IPS-NIHi11 (cell line): ENCODE results near the gene RNF227.

Source experiments
- DNase-seq: peaks from one replicate; pipeline ENCODE4 v3.0.0; 2012; ENCODE audit warnings: mixed read lengths, low spot score

Gene RNF227

DNA sequence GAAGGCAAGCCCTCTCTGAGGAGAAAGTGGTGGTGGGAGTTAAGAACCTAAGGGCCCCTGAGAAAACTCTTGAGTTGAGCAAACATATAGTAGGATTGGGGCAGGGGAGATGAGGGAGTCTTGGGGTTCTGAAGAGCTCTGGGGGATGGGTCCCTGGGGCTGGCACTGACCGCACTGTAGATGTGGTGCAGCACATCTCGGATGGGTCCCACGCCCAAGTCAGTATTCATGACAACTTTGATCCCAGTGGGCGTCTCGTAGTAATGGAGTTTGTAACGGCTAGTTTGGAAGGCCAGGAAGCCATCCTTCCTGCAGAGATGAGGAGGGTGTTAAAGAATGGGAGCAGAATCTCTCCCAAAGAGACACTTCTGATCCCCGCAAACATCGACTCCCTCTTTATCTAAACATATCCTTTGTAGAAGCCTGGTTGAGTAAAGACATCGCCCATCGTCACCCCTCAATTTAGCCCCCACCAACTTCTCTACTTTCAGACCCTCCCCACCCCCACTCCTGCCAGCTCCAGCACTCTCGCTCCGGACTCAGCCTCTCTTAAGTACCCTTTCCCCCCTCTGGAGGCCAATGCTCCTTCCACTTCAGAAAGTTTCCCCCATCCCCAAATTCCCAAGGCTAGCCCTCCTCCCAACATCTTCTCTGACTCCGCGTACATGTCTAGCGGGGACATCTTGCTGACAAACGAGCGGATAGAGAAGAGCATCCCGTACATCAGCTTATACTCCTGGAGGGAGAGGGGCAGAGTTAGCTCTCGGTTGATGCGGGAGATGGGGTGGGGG, 14.9 kb upstream of the RNF227 start:
- no peak for DNase-seq

DNA sequence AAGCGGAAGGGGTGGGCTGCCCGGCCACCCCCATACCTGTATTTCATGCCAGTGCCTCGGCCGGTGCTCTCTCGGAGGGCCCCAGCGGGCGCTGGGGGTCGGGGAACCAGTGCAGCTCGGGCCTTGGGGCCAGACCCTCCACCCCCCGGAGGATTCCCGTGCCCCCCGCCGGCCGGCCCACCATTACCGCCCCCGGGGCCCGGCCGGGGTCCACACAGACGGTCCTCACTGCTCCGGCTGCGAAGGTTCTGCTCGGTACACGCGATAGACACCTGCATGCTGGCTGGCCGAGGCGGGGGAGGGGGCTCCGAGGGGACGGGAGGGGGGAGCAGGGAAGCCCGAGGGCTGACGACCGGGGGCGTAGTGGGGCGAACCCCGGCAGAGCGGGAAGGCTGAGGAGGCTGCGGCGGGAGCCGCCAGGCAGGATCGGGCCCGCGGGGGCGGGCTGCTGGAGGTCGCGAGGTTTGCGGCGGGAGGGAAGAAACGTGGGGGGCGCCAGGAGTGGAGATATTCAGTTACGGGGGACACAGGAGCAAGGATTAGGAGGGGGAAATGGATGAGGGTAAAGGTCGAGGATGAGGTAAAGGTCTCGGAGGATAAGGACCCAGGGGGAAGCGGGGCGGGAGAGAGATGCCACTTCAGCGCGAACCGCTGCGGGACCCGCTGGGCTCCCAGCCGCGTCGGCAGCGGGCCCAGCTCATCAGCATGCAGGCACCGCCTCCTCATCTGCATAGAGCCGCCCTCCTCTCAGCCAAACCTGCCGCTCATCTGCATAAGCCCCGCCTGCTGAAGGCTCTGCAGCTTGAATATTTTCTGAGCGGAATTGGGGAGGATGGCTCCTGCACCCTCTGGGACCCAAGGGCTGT, 13.3 kb upstream of the RNF227 start, which contains the start of gene KCNAB3:
TSS of gene KCNAB3 (minus strand) at position 699 of the 866 bp plus-strand sequence. CDS start at position 278, 421 bp downstream.
- peak; percentile 91 for DNase-seq

DNA sequence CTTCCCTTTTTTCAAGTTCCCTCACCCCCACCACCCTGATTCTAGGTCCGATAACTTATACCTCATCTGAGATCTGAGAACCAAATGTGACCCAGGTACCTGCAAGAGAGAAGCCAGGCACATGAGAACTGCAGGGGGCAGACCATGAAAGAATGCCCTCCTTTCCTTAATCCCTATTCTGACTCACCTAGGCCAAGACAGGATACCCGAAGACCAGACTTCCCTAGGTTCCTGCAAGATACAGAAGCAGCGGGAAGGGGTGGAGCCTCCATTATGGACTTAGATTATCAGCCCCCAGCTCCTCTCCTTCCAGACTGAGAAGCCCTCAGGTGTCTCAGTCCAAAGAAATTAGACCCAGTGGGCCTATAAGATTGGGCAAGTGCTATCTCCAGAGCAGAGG, 11.5 kb upstream of the RNF227 start:
- DNase-seq, result no peak

DNA sequence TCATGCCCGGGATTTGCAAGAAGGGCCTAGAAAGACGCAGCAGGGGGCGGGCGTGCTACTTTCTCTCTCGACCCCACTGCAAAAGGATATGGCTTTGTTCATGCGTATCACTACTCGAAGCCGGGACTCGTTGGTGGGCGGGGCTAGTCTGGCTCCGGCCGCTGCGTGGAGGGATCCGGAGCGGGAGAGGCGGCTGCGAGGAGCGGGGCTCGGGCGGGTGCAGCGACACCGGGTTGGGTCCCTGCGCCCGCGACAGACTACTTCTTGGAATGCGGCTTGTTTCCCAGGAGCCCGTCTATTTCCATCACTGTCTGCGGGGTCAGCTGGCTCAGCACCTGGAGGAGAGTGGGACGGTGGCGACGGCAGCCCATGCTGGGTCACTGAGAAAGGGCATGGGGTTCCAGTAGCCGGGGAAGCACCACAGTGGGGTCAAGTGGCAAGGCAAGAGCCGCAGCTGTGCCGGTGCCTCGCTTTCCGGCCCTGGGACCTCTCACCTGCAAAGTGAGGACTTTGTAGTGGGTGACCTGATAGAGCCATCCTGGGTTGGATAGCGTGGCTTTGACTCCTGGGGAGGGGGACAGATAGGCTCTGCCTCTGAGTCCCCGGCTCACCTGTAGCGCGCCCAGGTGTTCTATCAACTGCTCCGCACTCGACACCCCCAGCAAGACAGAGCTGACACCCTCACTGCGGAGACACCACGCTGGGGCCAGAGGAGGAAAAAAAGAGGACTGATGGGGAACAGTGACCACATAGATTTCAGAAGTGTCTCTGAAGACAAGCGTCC, 6.9 kb upstream of the RNF227 start:
- DNase-seq, result peak; percentile 88

DNA sequence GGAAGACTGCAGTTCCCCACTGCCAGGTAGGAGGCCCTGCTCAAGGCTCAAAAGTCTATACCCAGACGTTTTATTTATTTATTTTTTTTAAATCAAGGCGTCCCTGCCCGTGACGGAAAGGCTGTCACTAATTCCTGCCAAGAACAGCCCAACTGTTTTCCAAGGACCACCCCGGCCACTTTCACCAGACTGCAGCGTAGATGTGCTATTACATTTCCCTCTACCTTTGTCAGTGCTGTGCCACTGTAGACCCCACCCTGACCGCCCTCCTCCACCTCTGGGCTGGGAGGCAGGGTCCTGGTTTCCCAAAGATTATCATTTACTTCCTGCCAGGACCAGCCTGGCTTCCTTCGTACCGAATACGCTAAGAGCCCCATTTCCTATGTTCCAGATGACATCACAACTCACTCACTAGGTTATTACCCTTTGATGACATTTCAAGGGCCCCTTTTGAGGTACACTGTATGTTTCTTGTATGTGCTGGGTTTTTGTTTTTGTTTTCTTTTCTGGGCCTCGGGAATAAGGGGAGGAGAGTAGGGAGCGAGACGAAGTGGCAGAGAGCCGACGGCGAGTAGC, 6.3 kb upstream of the RNF227 start:
- no peak for DNase-seq

DNA sequence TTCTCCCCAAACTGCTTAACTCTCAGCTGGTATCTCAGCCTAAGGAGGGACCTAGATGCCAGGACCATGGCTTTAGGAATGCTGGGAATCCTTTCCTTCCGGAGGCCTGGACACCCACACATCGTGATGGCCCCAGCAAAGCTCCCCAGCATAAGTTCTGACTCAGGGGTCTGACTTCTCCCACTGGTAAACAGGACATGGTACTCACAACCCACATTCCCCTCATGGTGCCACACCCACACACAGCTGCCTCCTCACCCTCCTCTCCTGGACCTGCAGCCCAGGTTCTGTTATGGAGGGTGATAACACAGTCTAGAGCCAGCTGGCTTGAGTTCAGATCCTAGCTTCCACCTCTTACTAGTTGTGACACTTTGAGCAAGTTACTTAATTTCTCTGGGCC, 719 bp upstream of the RNF227 start:
- no peak for DNase-seq

DNA sequence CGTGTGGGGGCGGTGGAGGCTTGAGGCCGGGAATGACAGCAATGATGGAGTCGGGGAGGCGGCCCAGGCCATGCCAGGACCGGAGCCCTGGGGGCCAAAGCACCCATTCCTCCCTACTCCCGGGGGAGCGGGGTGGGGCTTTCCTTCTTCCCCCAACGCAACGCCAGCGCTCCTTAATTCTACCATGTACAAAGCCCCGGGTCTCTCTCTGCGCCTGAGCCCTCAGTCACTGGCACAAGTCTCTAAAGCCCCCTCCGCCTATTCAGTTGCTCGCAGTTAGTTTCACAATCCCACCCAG, 245 bp upstream of the RNF227 start:
- no peak for DNase-seq

DNA sequence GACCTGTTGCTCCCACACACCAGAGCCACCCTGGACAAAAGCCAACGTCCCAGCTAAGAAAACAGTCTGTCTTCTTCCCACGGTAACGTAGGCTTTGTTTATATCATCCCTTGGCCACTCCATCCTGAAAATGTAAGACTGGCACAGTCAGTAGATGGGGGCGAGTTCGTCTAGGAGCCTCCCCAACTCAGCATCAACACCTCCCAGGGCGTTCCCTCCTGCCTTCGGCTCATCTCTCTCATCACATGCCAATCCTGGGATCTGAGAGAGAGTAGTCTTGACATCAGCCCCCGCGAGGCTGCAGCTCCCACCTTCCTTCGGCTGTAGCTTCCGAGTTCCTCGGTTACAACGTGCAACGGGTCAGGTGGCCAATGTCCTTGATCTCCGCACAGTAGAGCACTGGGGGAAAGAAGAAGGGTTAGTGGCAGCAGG, 894 bp downstream of the RNF227 start:
- no peak for DNase-seq

DNA sequence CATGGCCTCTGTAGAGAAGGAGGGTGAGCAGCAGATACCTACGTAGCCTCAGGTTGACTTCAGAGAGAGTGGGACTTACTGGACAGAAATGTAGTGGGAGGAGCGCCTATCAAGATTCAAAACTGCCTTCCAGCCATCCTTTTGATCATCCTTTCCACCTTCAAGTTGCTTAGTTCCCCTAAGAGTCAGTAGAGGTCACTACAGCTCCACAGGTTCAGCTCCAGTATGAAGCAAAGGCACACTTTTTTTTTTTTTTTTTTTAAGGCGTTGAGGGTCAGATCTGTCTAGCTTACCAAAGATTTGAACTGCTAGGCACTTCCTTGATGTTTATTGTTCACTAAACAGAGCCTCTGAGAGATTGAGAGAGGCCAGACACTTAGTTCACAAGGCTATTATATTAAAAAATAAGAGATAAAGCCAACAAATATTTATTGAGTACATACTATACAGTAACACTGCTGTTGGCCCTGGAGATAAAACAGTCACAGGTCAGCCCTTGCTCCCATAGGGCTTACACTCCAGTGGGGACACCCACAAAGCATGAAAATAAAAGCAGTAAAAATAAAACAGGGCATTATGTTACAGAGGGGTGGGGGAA, 3.1 kb downstream of the RNF227 start:
- peak; percentile 61 for DNase-seq

DNA sequence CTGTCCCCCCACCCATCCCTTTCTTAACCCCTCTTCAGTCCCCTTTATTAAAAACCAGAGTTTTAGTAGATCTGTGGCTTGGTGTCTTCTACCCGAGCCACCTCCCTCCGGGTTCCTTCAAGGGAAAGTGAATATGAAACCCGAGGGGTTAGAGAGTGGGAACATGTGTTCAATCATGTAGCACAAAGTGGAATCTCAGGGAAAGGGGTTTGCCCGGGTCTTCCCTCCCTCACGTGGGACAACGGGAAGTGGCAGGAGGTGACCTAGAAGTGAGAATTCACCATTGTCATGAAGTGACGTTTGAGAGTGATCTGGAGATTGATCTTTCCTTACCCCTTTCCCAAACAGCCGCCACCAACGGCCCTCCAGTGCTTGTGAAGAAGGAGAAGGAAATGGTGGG, 5.0 kb downstream of the RNF227 start:
- DNase-seq, result no peak

DNA sequence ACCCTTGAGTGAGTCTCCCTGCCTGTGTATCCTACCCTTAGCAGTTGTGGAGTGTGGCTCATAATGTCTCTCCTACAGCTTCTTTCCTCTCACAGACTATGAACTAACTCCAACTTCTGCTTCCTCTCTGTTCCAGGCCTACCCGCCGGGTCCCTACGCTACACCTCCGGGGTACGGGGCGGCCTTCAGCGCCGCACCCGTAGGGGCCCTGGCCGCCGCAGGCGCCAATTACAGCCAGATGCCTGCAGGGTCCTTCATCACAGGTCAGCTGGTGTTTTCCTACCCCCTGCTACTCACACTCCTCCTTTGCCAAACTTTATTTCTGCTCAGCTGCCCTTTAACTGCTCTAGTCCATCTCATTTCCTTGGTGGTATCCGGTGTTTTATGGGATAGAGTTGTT, 5.4 kb downstream of the RNF227 start:
- DNase-seq, result no peak

DNA sequence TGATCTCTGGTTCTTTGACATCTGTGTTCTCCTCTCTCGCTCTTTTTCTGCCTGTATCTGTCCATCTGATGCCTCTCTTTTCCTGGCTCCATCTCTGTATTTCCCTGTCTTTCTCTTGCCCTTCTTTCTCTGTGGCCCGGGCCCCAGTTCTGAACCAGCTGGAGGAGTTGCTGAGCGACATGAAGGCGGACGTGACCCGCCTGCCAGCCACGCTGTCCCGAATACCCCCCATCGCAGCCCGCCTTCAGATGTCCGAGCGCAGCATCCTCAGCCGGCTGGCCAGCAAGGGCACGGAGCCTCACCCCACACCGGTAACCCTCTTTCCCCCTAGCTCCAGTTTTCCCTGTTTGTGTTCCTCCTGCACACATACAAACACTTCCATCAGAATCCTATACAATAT, 5.8 kb downstream of the RNF227 start:
- DNase-seq, result no peak

DNA sequence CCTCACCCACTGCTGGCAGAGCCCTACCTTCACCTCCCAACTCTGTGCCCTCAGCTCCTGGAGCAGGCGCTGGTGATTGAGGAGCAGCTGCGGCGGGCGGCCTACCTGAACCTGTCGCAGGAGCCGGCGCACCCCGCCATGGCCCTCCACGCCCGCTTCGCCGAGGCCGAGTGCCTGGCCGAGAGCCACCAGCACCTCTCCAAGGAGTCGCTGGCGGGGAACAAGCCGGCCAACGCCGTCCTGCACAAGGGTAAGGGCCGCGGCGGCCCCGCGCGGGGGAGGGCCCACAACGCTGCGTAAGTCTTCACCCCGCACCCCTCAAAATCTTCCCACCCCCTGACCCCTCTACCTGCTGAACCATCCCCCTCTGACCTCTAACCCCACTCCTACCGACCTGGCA, 7.0 kb downstream of the RNF227 start:
- DNase-seq, result no peak

DNA sequence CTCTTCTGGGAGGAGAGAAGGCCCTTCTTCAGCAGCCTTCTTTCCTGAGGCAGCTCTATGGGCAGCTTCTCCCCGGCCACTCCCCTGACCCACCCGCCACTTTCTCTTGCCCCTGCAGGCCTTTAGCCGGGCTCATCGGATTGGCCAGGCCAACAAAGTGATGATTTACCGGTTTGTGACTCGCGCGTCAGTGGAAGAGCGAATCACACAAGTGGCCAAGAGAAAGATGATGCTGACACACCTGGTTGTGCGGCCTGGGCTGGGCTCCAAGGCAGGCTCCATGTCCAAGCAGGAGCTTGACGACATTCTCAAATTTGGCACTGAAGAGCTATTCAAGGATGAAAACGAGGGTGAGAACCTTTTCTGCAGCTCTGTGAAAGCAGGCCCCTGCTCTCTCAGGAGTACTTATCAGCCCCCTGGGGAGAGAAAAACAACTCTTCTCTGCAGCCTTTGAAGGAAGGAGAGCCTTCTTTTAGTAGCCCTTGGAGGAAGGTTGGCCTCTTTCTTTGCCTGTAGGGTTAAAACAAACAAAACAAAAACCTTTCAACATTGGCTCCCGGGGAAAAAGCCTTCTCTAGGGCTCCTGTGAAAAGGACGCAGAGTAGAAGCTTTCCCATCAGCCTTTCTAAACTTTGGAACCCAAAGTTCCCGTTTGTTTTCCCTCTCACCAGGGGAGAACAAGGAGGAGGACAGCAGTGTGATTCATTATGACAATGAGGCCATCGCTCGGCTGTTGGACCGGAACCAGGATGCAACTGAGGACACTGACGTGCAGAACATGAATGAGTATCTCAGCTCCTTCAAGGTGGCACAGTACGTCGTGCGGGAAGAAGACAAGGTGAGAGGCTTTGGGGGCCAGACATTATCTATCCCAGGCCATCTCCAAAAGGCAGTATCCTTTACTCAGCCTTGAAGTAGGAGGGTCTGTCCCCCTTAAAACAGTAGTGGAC, 12.7 kb downstream of the RNF227 start:
- no peak for DNase-seq

DNA sequence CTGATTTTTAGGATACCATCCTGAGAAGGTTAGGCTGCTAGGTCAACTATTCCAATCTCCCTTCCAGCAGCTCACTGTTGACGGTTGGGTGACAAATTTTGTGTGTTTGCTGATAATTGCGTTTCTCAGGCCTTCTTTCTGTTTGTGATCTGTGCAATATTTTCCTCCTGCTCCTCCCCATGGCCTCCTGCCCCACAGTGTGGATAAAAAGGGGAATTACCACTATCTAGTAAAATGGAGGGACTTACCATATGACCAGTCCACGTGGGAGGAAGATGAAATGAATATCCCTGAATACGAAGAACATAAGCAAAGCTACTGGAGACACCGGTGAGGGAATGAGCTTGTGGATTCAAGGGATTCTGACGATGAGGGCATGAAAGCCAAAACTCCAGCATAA, 18.3 kb downstream of the RNF227 start:
- DNase-seq, result no peak

DNA sequence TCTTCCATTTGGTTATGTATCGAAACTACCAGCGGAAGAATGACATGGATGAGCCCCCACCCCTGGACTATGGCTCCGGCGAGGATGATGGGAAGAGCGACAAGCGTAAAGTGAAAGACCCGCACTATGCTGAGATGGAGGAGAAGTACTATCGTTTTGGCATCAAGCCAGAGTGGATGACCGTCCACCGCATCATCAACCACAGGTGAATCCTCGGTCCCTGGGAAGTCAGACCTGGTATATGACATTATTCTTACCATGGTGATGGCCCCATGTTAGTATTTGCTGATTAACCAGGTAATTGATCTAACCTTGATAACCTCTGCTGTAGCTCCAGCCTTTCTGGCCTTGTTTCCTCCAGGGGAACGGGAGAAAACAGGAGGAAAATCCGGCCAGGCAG, 19.0 kb downstream of the RNF227 start:
- no peak for DNase-seq

DNA sequence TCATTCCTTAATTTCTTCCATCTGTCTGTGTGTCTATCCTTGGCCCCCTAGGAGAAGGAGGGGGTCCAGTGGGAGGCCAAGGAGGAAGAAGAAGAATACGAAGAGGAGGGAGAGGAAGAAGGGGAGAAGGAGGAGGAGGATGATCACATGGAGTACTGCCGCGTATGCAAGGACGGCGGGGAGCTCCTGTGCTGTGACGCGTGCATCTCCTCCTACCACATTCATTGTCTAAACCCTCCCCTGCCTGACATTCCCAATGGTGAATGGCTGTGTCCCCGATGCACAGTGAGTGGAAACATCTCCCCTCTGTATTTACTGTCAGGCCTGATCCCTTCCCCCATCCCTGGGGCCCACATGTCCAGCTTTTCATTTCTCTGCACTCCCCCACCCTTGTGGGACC, 21.2 kb downstream of the RNF227 start:
- no peak for DNase-seq

DNA sequence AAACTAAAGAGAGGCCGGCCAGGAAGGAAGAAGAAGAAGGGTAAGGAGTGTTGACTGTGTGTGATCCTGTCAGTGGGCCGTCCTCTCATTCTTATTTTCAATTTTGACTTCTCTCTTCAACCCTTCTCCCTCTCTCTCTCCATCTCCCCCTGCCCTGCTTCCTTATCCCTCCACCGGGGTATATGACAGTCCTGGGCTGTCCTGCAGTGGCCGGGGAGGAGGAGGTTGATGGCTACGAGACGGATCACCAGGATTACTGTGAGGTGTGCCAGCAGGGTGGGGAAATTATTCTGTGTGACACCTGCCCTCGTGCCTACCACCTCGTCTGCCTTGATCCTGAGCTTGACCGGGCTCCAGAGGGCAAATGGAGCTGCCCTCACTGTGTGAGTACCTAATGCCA, 21.9 kb downstream of the RNF227 start:
- DNase-seq, result no peak

DNA sequence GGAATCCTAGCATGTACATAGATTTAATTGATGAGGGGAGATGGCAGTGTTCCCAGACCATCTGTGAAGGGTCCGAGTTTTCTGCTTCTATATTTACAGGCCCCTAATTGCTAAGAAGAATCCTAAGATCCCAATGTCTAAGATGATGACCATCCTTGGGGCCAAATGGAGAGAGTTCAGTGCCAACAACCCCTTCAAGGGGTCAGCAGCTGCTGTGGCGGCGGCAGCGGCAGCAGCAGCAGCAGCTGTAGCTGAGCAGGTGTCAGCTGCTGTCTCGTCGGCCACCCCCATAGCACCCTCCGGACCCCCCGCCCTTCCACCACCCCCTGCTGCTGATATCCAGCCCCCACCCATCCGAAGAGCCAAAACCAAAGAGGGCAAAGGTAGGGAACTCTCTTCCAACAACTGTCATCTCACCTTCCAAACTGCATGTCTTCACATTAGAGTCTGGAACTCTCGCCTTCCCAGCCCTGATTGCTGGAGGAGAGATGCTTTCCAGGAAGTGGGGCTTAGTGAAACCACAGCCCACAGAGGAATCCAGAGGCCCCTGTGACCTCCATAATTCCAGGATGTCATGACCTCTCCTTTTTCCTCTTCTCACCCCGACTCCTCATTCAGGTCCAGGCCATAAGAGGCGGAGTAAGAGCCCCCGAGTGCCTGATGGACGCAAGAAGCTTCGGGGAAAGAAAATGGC, 22.8 kb downstream of the RNF227 start:
- DNase-seq, result no peak
